ENCODE results near the gene PAQR4. TPM values are rescaled to one million over a fixed set of nuclear protein-coding genes. Genes with fewer than 3 reads are reported as not detected.

Gene PAQR4
- total RNA-seq, 4 donors from 2014 or later: 2.9 to 18.8 (median 8.0) TPM

DNA sequence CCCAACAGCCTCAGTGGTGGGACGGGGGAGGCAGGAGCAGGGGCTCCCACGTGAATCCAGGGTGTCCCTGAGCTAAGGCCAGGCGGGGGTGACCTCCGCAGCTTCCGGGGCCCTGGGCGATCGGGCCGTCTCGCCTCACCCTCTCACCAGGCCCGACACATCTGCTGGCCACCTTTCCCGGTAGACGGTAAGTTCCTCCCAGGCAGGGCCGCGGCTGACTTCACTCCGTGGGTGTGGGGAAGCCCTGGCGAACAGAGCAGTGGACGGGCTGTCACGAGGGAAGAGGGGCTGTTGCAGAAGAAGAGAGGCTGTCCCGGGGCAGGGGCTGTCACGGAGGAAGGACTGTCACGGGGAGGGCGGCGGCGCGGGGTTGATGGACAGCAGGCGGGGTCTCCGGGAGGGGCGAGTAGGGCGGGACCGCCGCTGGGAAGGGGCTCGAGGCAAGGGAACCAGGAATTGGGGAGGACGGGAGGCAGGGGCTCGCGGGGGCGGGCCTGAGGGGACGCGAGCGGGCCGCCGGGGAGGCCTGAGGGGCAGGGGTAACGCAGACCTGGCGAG lies 10.6 kb downstream of the PAQR4 start:
- Histone ChIP-seq H3K9me3 (no peaks in the 10 kb centered on the region), H3K4me1 (peaks cover 15 to 61% (median 23%) of the 10 kb centered on the region in 3 donors), H3K4me3 (peak overlapping the region; percentile 62 to 90 (median 66)), H3K27me3 (peaks cover 0 to 16% (median 0%) of the 10 kb centered on the region in 4 donors), H3K27ac (peak overlapping the region in 3 of 4 donors; percentile 87 to 92 (median 87)), H3K36me3 (no peaks in the 10 kb centered on the region)
- intact Hi-C loops (cut with DNase I): no loop called here
- no peak for TF ChIP-seq POLR2A (IDR thresholded peaks at IDR 0.05)
- TF ChIP-seq, protein P1, sequence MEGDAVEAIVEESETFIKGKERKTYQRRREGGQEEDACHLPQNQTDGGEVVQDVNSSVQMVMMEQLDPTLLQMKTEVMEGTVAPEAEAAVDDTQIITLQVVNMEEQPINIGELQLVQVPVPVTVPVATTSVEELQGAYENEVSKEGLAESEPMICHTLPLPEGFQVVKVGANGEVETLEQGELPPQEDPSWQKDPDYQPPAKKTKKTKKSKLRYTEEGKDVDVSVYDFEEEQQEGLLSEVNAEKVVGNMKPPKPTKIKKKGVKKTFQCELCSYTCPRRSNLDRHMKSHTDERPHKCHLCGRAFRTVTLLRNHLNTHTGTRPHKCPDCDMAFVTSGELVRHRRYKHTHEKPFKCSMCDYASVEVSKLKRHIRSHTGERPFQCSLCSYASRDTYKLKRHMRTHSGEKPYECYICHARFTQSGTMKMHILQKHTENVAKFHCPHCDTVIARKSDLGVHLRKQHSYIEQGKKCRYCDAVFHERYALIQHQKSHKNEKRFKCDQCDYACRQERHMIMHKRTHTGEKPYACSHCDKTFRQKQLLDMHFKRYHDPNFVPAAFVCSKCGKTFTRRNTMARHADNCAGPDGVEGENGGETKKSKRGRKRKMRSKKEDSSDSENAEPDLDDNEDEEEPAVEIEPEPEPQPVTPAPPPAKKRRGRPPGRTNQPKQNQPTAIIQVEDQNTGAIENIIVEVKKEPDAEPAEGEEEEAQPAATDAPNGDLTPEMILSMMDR (IDR thresholded peaks at IDR 0.05): no peak
- DNase-seq: no peak
- 4 to 23% methylated on average over 7 to 24 of the region's 43 CpGs for WGBS, 2 donors

DNA sequence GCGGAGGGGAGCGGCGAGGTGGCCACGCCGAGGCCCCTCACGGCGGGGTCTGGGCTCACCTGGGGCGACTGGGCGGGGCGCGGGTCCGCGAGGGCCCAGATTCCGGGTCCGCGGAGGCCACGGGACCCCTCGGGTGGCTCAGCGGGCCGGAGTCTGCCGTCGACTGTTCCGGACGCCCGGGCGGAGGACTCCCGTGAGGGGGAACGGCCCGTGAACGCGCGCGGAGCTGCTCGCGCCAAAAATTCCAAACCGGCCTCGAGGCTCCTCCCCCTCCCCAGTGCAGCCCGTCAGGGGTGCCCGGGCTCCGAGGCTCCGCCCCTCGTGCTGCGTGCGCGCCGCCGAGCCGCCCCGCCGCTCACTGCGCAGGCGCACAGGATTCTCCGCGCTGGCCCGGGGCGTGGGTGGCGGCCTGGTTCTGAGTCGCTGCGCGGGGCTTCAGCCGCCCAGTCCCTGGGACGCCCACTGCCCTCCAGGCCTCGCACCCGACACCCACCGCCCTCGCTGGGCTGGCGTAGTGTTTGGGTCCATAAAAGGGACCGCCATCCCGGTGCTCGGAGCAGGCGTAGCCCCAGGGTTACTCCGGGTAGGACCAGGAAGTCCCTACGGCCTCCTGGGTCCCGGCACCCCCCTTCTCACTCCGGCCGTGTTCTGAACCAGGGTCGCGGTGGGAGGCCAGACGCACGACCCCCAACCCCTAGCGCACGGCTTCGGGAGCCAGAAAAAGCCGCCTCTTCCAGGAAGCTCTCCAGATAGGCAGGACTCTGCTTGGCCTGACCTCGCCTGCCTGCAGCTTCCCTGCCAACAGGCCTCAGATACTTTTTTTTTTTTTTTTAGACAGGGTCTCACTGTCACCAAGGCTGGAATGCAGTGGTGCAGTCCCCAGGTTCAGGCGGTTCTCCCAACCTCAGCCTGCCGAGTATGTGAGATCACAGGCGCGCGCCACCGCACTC lies 11.4 kb downstream of the PAQR4 start, which contains the start of gene PKMYT1:
TSS of gene PKMYT1 (minus strand) at position 220 of the 950 bp plus-strand sequence. CDS start 789 bp downstream, outside the sequence.
- H3K36me3 ChIP-seq: no peaks in the 10 kb centered on the region
- peaks cover 15 to 68% (median 29%) of the 10 kb centered on the region in 3 donors for H3K4me1 ChIP-seq
- DNase-seq: no peak
- H3K27ac ChIP-seq: peak within 1 kb of the TSS; percentile 87 to 92 (median 89)
- peak in 3 of 4 donors; percentile 81 to 98 (median 93) for TF ChIP-seq POLR2A (IDR thresholded peaks at IDR 0.05)
- TF ChIP-seq, protein P1 (IDR thresholded peaks at IDR 0.05): no peak
- WGBS, 2 donors: 11 to 73% methylated on average over 7 to 51 of the region's 91 CpGs
- no peaks in the 10 kb centered on the region for H3K9me3 ChIP-seq
- peak within 1 kb of the TSS; percentile 62 to 90 (median 66) for H3K4me3 ChIP-seq
- H3K27me3 ChIP-seq: peaks cover 0 to 16% (median 0%) of the 10 kb centered on the region in 4 donors
- intact Hi-C loops (cut with DNase I): no loop called here

DNA sequence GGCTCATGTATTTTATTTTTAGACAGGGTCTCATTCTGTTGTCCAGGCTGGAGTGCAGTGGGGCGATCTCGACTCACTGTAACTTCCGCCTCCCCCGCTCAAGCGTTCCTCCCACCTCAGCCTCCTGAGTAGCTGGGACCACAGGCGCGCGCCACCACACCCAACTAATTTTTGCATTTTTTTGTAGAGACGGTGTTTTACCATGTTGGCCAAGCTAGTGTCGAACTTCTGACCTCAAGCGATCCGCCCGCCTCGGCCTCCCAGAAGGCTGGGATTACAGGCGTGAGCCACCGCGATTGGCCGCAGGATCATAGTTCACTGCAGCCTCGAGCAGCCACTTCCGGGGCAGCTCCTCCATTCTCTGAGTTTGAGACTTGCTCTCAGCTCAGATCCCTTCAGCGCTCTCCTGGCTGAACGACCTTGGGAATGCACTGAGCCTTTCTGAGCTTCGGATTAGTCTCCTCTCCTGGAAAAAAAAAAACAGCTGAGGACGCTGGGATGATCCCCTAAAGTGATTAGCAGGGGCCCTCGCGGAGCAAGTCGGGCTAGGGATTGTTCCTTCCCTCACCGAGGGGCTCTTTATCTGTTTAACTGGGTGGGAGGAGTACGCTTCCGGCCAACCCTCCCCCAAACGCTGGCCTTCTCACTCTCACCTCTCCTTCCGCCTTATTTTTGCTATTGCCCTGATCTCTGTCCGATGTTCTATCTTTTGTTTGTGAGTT lies 12.2 kb downstream of the PAQR4 start:
- 72 to 73% methylated on average over 18 to 29 of the region's 33 CpGs for WGBS, 2 donors
- Histone ChIP-seq H3K4me1 (peaks cover 15 to 77% (median 34%) of the 10 kb centered on the region in 3 donors), H3K27ac (no peak overlapping the region), H3K36me3 (no peaks in the 10 kb centered on the region), H3K9me3 (no peaks in the 10 kb centered on the region), H3K27me3 (peaks cover 0 to 16% (median 0%) of the 10 kb centered on the region in 4 donors), H3K4me3 (peak overlapping the region in 3 of 4 donors; percentile 62 to 90 (median 63))
- no peak for TF ChIP-seq POLR2A (IDR thresholded peaks at IDR 0.05)
- TF ChIP-seq, protein P1 (IDR thresholded peaks at IDR 0.05): no peak
- no peak for DNase-seq
- intact Hi-C loops (cut with DNase I): no loop called here

DNA sequence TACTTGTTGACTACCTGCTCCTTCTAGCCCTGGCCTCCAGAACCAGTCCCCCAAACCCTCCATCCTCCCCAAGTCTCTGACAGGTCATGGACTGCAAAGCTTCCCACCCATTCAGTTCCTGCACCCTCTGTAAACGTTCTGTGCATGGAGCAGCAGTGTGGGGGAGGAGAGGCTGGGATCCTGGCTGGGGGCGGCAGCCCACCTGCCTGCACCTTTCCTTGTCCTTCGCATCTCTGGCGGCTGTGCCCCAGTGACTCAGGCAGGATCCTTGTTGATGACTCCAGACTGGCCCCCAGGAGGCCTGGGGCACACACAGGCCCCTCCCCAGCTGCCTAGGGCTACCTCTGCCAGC lies 12.7 kb downstream of the PAQR4 start:
- H3K36me3 ChIP-seq: no peaks in the 10 kb centered on the region
- intact Hi-C loops (cut with DNase I): no loop called here
- no peak overlapping the region for H3K4me3 ChIP-seq
- no peak for DNase-seq
- no peak for TF ChIP-seq POLR2A (IDR thresholded peaks at IDR 0.05)
- TF ChIP-seq, protein P1 (IDR thresholded peaks at IDR 0.05): no peak
- 47 to 54% methylated on average over 2 to 3 of the region's 4 CpGs for WGBS, 2 donors
- H3K9me3 ChIP-seq: no peaks in the 10 kb centered on the region
- H3K27ac ChIP-seq: no peak overlapping the region
- H3K4me1 ChIP-seq: peaks cover 15 to 81% (median 34%) of the 10 kb centered on the region in 3 donors
- H3K27me3 ChIP-seq: peaks cover 0 to 20% (median 0%) of the 10 kb centered on the region in 4 donors

Measured in esophagus squamous epithelium (tissue), 5 donors.